GM18502 (cell line): ENCODE measurements around the gene TSPAN14.

ENCODE experiments used
- ATAC-seq: cut with Tn5 transposase; IDR thresholded peaks from one replicate; pipeline ENCODE4 v1.9.1; 2021; ENCODE audit warnings: mild to moderate bottlenecking; ENCODE audit not compliant: unreplicated experiment, poor library complexity

The TSPAN14 gene

GRCh38 chr10:80454513-80455460, 677 bp downstream of the TSPAN14 start:
- ATAC-seq: peak; percentile 22

- no peak for ATAC-seq
These were observed 1.6 kb downstream of the TSPAN14 start for GRCh38 chr10:80455461-80456349.

- ATAC-seq: no peak
These were observed 3.6 kb downstream of the TSPAN14 start for GRCh38 chr10:80457554-80458262.

GRCh38 chr10:80458263-80458625, 4.1 kb downstream of the TSPAN14 start:
- no peak for ATAC-seq

- no peak for ATAC-seq
These were observed 4.5 kb downstream of the TSPAN14 start for GRCh38 chr10:80458638-80459037.

DNA sequence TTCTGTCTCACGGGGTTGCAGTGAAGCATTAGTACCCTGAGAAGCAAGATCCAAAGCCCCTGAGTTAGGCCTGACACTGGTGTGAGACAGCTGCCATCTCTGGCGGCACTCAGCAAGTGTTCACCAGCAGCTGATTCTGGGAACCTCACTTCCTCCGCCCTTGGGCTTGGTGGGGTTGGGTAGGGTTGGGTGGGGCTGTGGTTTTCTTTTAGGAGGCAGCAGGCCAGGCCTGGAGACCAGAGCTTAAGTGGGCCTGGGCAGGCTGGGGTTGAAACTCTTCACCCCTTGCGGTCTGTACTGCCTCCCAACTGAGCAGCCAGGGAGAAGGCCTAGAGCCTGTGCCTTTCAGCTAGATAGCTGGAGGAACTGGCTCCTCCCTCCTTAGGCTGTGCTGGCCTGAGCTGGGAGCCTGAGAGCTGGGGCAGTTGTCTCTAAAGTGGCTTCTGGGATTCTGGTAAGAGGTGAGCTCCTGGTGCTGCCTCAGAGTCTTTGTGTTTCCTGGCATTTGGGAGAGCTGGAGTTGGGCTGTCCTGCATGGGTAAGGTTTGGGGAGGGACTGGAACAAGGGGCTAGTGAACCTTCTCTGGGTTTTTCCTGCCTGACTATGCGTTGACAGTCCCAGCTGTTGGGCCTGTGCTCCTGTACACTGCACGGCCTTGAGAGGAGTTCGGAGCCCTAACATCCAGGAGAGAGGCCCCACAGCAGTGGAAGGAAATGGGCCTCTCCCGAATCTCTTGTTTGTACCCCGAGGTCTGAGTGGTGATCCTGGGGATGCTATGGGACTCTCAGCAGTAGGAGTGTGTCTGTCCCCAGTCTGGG, 5.1 kb downstream of the TSPAN14 start:
- ATAC-seq: peak; percentile 55

GRCh38 chr10:80460399-80461207, 6.5 kb downstream of the TSPAN14 start:
- ATAC-seq: no peak

GRCh38 chr10:80461208-80462183, 7.4 kb downstream of the TSPAN14 start:
- ATAC-seq: no peak

GRCh38 chr10:80462299-80462980, 8.3 kb downstream of the TSPAN14 start:
- no peak for ATAC-seq

GRCh38 chr10:80462981-80463741, 9.1 kb downstream of the TSPAN14 start:
- ATAC-seq: peak; percentile 33

DNA sequence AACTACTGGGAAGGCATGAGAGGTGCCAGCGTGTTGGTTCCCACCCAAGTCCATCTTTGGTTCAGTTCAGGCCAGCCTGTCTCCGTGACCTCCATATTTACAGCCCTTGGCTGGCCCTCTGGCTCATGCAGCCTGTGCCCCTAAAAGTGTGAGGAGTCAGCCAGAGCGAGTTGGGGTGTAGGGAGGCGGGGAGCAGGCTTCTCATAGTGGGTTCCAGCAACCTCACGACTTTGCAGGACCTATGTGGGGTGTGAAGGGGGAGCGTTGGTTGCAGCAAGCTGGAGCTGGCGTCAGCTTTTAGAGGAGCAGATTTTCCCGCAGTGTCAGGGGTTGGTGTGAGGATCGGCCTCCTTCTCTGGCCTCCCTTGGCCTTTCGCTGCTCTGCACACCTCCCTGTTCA, 9.8 kb downstream of the TSPAN14 start:
- ATAC-seq: no peak

- ATAC-seq: no peak
These were observed 10.7 kb downstream of the TSPAN14 start for GRCh38 chr10:80464557-80465450.

DNA sequence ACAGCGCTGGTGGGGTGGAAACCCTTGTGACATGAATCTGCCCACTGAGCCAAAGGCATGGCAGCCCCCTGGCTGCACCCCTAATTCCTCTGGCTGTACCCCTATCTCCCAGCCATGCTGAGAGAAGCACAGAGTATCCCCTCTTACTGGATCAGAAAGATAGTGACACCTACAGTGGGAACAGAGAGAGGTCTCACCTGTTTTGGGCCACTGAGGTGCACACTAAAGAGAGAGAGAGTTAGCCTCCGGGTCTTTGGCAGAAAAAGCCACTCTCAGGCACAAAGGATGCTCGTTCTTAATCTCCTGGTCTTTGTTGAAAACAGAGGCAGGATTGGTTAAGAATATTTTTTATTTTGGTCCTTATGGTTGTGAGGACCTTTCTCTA, 11.3 kb downstream of the TSPAN14 start:
- no peak for ATAC-seq

- ATAC-seq: peak; percentile 43
These were observed 11.9 kb downstream of the TSPAN14 start for GRCh38 chr10:80465839-80466590.
